Measurements from ENCODE around the gene PTPRG.
"Not testable (repeated sequence)": the region's sequence is repeated elsewhere in the genome, so short reads cannot be mapped to it uniquely, and the experiment has no call there.

Gene PTPRG

DNA sequence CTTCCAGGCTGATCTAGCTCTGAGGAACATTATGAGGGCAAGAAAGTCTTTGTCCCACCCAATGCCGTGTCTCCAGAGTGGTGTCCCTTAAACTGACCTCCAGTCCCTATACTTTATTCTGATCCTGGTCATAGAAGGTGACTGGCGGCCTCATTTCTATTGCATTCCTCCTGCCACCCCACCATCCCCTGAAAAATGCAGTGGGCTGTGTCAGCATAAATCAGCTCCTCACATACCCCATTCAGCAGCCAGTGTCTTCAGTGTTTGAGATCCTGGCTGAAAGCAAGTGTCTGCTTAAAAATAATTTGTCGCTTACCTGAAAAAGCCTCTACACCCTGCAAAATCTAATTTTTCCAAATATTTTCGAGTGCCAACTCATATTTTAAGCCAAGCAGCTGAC is 465.9 kb downstream of the PTPRG start:
- DNase-seq = no peak

DNA sequence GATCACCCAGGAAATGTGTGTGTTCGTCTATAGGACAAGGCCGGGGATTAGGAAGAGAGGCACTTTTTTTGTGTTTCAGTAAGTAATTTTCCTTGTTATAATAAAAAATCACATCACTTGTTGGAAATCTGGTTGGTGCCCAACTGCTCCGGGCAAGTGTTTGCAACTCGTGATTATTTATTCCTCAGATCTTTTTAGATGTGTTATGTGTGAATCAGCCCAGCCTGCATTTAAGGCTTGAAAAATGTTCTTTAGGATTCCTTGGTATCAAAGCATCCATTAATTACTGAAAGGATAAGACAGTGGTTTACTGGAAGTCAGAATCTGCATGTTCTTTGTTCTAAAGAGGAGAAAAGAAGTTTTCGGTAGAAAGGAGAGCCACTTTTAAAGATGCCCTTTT is 466.4 kb downstream of the PTPRG start:
- DNase-seq = no peak

DNA sequence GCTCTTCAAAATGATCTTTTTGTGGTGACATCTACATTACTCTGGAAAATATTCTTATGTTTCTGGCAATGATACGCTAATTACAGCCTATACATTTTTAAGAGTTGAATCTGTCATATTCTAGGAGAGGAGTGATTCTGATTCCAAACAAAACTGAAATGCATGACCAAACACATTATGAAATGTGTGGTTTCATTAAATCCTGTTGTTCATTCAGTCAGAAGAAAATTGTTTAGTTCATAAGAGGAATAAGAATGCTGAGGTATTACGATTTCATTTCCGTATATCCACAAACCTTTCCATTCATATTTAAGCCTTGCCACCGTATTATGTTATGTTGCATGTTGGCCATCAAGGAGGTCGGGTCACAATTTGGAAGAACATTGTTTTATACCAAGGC is 466.9 kb downstream of the PTPRG start:
- no peak for DNase-seq

DNA sequence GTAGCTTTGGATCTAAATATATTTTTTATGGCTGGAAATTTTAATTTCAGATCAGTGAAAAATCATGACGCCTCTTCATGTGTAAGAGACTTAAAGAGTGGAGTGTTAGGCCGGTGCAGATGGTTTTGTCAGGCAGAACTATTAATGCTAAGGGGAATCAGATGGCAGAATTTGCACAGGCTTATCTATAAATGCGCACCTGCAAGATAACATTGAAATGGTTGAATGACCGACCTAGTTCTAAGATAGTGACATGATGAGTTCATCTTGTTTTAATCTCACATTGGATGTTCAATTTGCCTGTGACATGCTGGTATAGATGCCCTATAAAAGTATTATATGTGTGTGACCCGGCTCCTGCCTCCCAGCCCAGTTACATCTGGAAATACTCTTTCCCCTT is 471.4 kb downstream of the PTPRG start:
- DNase-seq = no peak

DNA sequence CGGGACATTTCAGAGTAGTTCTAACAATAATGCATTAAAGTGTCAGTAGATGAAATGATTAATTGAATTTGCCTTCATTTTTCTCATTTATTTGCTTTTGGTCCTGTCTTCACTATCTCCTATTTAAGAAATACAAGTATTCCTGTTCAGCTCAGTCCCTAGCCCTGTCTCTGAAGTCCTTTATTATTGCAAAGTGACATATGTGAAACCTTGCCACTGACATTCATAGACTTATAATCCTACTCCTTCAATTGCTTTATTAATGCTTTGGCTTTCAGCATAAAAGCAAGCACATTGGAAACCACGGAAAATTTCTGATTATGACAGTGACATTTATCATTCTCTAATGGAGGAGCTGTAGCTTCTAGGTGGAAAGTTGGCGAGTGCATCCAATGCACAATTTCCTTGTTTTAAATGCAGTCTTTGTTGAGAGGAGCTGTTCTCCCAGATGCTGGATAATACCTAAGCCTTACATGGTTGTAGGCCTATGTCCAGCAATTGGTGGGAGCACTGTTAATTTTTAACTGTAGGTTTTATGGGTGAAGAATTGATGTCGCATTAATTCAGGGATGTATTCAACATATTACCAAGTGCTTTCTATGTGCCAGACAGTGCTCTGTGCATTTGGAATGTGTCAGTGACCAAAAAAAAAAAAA is 474.2 kb downstream of the PTPRG start:
- DNase-seq = no peak

DNA sequence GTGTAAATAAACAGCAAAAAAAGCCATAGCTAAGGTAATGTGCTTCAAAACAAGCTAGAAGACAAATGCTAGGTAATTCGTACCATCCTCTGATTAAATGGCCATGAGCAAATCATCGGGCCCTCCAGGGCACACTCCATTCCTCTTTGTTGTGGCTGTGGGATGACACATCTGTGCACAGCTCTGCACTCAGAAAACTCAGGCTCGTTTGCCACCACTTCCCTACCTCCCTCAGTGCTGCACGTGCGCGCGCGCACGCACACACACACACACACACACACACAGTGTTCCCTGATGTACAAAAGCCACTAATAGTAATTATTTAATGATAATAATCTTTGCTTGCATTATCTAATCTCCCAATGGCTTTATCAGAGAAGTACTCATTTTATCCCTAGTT is 475.4 kb downstream of the PTPRG start:
- DNase-seq = no peak

DNA sequence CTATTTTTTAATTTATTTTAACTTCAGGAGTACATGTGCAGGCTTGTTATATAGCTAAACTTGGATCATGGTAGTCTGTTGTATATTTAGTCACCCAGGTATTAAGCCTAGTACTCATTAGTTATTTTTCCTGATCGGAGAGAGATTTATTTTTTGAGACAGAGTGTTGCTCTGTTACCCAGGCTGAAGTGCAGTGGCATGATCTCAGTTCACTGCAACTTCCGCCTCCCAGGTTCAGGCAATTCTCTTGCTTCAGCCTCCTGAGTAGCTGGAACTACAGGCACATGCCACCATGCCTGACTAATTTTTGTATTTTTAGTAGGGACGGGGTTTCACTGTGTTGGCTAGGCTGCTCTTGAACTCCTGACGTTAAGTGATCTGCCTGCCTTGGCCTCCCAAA is 477.4 kb downstream of the PTPRG start:
- not testable (repeated sequence) for DNase-seq

DNA sequence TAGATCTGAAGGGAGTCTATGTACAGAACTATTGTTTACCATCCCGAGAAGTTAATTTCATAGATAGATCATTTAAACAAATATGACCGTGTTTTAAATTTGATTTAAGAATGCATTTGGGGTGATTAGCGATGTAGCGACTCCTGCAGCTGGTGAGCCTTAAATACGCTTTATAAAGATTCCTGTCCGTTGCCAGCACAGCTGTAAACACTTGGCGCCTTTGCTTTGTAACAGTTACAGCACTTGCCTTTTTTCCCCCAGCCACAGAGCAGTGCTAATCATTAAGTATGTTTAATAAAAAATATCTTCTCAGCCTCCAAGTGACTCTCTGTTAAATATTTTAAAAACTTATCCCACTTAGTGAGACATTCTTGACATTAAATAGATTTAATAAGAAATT is 478.2 kb downstream of the PTPRG start:
- DNase-seq = no peak

DNA sequence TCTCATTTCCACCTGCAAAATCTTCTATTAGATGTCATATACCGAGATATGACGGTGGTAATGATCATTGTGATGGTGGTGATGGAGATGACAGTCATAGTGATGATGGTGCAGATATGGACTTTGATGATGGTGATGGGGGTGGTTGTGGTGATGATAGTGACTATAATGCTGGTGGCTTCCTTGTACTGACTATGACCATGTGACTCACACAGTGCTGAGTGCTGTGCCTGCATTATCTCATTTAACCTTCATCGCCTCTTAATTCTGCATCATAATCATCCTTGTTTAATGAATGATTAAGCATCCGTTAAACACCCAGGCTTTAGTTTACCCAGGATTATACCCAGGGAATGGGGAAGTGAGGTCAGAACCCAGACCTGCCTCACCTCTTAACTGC is 480.3 kb downstream of the PTPRG start:
- no peak for DNase-seq

DNA sequence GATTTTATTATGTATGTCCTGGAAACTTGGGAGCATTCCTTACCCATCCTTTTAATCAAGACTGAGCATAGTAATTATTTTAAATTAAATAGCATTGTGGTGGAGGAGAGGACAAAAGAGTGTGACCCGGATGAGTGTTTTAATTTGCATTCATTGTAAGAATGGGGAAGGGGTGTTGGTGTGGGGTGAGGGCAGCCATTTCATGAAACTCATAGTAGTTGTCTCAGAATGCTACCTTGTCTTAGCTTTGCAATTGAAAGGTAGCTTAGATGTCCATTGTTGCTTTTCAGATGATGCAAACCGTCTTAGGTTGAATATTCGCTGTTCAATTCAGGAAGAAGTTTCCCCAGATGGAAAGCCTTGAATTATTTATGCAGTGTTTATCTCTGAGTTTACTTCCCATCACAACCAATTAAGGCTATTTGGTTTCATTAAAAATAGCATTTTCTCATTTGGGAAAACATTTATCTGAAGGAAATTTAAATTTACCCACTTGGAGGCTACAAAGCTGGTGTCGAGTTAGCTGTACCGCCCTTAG is 483.6 kb downstream of the PTPRG start:
- DNase-seq = no peak

DNA sequence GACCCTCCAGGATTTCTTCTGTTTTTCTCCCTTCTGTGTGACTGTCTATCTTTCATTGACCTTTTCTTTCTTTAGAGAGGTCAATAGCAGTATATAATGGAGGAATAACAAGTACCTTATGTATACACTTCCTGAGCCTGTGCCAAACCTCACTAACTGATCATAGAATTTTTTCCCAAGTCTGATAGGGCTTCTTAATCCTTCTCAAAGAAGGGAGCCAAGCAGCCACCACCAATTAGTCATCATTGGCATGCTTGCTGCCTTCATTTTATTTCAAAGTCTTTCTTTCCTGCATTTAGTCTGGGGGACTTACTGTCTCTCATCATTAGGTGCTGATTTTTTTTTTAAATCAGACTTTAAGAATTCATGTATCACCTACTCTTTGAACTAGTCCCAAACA is 485.0 kb downstream of the PTPRG start:
- no peak for DNase-seq

DNA sequence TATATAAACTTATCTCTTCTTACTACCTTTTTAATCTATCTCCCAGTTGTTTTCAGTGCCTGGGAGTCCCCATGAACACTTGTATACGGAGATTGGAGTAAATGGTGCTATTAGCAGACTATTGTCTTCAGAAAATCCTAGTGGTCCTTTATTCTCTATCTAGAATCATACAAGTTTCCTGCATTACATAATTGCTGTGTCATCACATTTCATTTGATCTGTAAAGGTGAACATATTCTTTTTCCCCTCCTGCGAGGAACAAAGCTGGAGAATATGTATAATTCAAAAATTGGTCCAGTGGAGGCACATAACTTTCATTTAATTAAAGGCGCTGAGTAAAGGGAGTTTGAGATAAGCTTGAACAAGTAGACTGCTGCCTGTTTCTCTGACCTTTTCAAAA is 487.2 kb downstream of the PTPRG start:
- DNase-seq = no peak

DNA sequence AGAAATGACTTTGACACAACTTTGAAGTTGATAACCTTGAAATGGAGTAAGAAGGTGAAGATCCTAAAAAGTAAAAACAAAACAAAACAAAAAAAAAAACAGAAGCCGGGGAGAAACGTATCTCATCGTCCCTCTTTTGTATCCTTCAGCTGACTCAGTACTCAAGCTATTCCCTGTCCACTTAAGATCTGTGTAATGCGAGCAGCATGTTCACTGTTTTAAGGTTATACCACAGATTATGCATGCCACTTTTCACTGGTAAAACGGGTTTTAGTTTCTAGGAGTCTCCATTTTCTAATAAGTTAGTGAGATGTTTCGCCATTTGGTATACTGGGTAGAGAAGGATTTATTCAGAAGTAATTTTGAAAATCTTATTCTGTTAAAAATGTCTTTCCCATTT is 487.7 kb downstream of the PTPRG start:
- DNase-seq = no peak

DNA sequence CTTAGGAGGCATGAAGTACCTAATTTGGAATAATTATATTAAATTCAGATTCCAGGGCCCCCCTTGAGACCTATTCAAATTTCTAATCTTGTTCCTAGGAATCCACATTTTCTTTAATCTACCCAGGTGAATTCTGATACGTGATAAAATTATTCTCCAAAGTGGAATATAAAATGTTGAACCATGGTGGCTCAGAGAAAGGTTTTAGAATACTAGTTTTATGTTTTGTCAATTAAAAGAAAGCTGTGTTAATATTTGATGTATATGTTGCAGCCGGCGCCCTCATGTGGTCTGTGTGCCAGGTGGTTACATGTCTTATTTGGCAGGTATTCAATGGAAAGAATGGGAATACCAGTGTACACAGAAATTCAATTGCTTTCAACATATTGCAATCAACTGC is 490.1 kb downstream of the PTPRG start:
- no peak for DNase-seq

DNA sequence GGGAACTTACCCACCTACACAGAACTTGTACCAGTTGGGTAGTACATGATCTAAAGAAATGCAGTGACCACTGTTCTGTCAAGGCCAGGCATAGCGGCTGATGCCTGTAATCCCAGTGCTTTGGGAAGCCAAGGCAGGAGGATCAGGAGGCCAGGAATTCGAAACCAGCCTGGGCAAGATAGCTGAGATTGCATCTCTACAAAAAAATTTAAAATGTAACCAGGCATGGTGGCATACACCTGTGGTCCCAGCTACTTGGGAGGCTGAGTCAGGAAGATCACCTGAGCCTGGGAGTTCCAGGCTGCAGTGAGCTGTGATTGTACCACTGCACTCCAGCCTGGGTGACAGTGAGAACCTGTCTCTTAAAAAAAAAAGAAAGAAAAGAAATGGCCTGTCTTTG is 491.0 kb downstream of the PTPRG start:
- DNase-seq = no peak

DNA sequence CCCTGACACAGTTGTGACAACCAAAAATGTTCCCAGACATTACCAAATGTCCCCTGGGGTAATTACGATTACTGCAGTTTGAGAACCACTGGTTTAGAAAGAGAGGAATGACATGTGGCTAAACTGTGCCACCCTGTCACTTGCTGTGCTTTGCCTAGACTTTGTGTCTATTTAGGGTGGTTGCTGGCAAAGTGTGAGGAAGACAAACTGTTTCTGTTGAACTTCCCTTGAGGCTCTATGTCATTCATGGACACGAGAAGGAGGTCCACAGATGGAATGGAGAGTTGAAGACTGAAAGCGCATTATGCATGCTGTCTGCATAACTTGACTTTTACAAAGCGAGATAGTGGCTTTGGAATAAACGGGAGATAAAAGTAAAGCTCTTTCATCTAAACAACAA is 495.3 kb downstream of the PTPRG start:
- DNase-seq = no peak

DNA sequence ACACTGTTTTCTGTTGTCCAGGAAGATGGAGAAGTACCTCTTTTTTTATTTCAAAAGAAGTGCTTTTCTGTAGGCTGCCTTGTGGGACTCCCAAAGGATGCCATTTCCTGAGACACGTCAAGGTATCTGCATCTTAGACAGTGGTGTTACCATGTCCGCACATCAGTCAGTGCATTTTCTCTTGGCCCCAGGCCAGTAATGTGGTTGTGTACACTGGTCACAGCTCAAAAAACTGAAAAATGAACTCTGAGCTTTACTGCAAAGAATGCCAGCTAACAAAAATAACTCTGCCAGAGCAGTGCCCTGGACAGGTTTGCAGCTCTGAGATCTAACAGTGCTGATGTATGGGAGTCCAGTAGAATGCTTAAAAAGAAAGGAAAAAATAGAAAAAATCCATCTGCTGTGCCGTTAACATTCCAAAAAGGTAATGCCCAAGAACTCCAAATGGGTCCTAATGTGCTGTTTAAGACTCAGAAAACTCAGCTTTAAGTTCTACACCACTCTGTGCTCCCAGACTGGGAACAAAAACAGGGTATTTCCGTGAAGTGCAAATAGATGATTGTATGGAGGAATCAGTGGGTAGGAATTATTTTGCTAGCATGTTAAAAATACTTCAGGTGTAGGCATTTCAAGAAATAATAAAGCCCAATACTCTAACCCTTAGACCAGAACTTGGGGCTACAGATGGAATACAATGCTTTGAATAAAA is 496.1 kb downstream of the PTPRG start:
- DNase-seq = no peak

DNA sequence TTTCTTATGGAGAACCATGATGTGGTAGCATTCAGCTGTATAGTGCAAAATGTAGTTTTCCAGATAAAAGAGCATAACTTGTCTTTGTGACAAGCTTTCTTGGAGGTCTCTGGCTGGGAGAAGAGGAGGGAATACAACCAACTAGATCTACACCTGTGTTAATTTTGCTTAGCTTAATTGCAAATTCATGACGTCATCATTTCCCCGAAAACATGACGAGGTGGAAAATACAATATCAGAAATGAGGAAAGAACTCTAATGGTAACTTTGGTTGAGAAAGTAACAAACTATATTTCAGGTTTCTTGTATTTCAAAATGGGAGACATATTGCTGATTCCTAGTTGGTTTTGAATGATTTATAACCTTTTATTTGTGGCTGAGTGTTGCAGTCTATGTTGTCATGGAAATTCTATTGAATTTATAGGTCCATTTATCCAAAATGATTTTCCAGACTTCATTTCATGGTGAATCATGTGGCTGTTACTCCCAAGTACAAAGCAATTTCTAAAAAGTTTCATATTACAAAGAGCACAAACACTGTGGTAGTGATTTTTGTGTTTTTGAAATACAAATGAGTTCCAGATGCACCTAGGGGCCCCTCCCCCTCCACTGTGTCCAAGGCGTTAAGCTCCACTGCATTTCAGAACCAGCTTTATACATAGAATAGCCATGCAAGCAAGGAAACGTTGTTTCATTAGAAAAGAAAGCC is 504.8 kb downstream of the PTPRG start:
- DNase-seq = no peak

DNA sequence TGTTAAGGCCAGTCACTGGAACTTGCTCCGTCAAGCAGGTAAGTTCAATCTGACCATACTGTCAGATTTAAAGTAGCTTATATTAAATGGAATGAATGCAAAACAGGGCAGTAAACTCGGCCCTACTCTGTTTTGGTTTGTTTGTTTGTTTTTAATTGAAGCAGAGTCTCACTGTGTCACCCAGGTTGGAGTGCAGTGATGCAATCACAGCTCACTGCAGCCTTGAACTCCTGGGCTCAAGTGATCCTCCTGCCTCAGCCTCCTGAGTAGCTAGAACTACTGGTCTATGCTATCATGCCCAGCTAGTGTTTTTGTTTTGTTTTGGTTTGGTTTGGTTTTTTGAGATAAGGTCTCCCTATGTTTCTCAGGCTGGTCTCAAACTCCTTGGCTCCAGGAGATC is 507.0 kb downstream of the PTPRG start:
- DNase-seq = no peak

DNA sequence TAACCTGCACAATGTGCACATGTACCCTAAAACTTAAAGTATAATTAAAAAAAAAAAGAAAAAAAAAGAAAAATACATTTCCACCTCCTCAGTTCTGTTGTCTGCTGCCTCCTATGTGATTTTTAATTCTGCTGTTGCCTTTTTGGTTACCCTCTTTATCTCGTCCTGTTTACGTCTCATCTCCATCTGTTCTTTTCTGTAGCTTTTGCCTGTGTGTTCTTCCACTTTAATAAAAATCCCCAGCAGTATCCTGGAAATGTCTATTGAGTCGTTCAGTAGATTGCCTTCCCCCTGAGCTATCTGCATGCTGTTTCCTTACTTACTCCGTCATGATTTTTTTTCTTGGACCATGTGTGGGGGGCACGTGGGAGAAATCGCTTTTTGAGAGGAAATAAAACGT is 509.5 kb downstream of the PTPRG start:
- DNase-seq = no peak

DNA sequence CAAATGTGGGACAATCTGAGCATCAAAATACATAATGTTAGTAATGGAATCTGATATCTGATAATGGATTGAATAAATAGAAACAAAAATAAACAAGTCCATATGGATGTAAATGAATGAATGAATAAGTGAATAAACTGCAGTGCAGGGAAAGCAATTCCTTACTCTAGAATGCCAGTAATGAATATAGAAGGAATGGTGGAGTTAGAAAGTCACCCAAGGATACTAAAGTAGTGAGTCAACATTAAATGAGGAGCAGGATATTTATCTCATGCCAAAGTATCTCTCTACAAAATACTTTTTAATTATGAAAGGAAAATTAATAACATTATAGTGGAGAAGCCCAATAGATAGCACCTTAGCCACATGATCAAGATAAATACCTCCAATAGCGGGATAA is 511.7 kb downstream of the PTPRG start:
- no peak for DNase-seq

DNA sequence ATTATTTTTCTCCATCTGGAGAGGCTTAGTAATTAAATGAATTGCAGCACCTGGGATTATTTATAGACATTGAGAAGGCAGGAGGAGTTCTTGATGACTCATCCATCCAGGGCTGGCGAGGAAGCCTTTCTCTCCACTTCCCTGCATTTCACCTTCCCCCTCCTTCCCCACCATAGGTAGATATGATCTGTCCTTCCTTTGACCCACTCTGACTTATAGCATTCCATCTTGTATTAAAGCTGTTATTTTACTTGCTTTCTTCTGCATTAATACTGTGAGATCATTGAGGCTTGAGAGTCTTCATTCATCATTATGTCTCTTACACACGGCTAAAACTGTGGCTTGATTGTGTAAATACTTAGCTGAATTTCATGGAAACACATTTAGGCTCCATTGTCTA is 523.2 kb downstream of the PTPRG start:
- no peak for DNase-seq

DNA sequence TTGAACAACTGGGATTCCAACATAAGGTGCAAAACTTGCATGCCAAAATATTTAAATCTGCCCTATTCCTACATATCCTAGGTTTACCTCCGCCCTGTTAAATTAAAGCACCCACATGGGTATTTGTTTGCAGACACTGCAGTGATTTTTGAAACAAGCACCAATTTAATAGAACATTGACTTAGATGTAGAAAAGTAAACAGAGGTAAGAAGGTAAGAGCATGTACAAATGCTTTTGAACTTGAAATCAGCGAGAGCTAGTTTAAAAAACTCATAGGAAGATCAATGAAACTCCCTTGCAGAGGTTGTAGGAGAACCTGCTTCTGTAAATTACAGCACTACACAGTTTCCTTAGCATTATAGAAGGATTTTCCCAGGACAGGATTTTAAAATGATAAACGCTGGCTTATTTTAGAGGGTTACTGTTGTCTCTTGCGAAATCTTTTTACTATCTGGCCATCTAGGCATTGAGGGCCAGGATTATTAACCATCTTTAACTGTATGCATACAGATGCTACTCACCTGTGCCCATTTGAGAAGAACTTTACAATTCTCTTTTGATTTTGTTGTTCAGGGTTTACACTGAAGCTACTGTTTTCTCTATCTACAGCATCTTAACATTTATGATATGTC is 527.2 kb downstream of the PTPRG start:
- DNase-seq = no peak

Data from suppressor macrophage (primary cell).